ENCODE results near the gene FREM2. TPM values are rescaled to one million over a fixed set of nuclear protein-coding genes. Genes with fewer than 3 reads are reported as not detected.

The FREM2 gene
- polyA plus RNA-seq, 2 of the 4 experiments (the other 2 are of a cell fraction), result not detected

DNA sequence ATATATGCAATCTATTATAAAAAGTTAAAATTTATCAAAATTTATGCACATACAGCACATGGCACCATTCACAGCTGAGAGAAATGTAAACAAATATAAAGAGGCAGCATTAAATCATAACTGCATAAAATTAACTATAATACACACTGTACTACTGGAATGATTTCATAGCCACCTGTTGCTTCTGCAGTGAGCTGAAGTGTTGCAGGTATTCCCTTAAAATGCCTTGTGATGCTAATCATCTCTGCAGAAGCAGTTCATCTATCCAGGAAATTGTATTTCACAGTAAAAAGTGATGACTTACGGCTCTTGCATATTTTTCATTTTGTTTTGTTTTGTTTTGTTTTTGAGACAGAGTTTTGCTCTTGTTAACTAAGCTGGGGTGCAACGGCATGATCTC, 221.7 kb downstream of the FREM2 start:
- 41% methylated on average over 2 of the region's 2 CpGs for WGBS (ENCODE audit: missing lambda C conversion rate)
- Histone ChIP-seq H3K4me3 (no peak overlapping the region), H3K4me1 (no peaks in the 10 kb centered on the region), H3K9me3 (no peaks in the 10 kb centered on the region), H3K4me2 (no peak overlapping the region), H3K27ac (no peak overlapping the region)
- ATAC-seq (no peak), DNase-seq (ENCODE audit: low read depth in 1 of 2, low spot score in 1 of 2) (no peak), FAIRE-seq (no peak)
- CTCF ChIA-PET, result no interaction called here
- TF ChIP-seq, protein P1, sequence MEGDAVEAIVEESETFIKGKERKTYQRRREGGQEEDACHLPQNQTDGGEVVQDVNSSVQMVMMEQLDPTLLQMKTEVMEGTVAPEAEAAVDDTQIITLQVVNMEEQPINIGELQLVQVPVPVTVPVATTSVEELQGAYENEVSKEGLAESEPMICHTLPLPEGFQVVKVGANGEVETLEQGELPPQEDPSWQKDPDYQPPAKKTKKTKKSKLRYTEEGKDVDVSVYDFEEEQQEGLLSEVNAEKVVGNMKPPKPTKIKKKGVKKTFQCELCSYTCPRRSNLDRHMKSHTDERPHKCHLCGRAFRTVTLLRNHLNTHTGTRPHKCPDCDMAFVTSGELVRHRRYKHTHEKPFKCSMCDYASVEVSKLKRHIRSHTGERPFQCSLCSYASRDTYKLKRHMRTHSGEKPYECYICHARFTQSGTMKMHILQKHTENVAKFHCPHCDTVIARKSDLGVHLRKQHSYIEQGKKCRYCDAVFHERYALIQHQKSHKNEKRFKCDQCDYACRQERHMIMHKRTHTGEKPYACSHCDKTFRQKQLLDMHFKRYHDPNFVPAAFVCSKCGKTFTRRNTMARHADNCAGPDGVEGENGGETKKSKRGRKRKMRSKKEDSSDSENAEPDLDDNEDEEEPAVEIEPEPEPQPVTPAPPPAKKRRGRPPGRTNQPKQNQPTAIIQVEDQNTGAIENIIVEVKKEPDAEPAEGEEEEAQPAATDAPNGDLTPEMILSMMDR (IDR thresholded peaks at IDR 0.05), result no peak
- TF ChIP-seq CBX8 (IDR thresholded peaks at IDR 0.05) (no peak), TP53 (CRISPR knock-in tag; IDR thresholded peaks at IDR 0.05) (no peak), FOXS1 (CRISPR knock-in tag; IDR thresholded peaks at IDR 0.05) (no peak), CHD2 (IDR thresholded peaks at IDR 0.05; ENCODE audit: low read length, partially characterized antibody) (no peak), NR3C1 (IDR thresholded peaks at IDR 0.05) (no peak)
- TF ChIP-seq, protein P2, sequence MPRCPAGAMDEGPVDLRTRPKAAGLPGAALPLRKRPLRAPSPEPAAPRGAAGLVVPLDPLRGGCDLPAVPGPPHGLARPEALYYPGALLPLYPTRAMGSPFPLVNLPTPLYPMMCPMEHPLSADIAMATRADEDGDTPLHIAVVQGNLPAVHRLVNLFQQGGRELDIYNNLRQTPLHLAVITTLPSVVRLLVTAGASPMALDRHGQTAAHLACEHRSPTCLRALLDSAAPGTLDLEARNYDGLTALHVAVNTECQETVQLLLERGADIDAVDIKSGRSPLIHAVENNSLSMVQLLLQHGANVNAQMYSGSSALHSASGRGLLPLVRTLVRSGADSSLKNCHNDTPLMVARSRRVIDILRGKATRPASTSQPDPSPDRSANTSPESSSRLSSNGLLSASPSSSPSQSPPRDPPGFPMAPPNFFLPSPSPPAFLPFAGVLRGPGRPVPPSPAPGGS (IDR thresholded peaks at IDR 0.05), result no peak
- POLR2A ChIA-PET, result no interaction called here

DNA sequence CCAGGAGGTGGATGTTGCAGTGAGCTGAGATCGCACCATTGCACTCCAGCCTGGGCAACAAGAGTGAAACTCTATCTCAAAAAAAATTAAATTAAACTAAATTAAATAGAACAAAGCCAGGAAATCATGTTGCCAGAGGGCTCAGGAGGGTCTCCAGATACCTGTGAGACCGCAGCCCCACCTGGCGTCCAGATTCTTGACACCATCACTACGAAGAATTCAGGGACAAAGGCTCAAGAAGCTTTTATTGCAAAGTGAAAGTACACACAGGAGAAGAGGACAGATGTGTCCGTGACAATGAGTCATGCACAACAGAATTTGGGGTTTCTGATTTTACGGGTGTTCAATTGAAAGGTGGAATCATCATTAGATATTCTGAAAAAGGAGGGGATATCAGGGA, 227.2 kb downstream of the FREM2 start:
- no peak for FAIRE-seq
- POLR2A ChIA-PET, result no interaction called here
- H3K4me2 ChIP-seq, result peak overlapping the region; percentile 17; the same call in 1 of the 3 replicates
- TF ChIP-seq, protein P3, sequence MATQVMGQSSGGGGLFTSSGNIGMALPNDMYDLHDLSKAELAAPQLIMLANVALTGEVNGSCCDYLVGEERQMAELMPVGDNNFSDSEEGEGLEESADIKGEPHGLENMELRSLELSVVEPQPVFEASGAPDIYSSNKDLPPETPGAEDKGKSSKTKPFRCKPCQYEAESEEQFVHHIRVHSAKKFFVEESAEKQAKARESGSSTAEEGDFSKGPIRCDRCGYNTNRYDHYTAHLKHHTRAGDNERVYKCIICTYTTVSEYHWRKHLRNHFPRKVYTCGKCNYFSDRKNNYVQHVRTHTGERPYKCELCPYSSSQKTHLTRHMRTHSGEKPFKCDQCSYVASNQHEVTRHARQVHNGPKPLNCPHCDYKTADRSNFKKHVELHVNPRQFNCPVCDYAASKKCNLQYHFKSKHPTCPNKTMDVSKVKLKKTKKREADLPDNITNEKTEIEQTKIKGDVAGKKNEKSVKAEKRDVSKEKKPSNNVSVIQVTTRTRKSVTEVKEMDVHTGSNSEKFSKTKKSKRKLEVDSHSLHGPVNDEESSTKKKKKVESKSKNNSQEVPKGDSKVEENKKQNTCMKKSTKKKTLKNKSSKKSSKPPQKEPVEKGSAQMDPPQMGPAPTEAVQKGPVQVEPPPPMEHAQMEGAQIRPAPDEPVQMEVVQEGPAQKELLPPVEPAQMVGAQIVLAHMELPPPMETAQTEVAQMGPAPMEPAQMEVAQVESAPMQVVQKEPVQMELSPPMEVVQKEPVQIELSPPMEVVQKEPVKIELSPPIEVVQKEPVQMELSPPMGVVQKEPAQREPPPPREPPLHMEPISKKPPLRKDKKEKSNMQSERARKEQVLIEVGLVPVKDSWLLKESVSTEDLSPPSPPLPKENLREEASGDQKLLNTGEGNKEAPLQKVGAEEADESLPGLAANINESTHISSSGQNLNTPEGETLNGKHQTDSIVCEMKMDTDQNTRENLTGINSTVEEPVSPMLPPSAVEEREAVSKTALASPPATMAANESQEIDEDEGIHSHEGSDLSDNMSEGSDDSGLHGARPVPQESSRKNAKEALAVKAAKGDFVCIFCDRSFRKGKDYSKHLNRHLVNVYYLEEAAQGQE (IDR thresholded peaks at IDR 0.05), result no peak
- TF ChIP-seq CBX8 (IDR thresholded peaks at IDR 0.05) (no peak), FOSB (CRISPR knock-in tag; IDR thresholded peaks at IDR 0.05) (no peak), SMC3 (IDR thresholded peaks at IDR 0.05) (no peak), EHMT2 (IDR thresholded peaks at IDR 0.05; ENCODE audit: low read depth) (no peak)
- TF ChIP-seq, protein P4, sequence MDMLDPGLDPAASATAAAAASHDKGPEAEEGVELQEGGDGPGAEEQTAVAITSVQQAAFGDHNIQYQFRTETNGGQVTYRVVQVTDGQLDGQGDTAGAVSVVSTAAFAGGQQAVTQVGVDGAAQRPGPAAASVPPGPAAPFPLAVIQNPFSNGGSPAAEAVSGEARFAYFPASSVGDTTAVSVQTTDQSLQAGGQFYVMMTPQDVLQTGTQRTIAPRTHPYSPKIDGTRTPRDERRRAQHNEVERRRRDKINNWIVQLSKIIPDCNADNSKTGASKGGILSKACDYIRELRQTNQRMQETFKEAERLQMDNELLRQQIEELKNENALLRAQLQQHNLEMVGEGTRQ (IDR thresholded peaks at IDR 0.05), result no peak
- no peaks in the 10 kb centered on the region for H3K4me1 ChIP-seq
- H3K9me3 ChIP-seq, result no peaks in the 10 kb centered on the region
- ATAC-seq, result no peak
- DNase-seq (ENCODE audit: low read depth in 1 of 2, low spot score in 1 of 2), result no peak
- no peak overlapping the region for H3K27ac ChIP-seq
- CTCF ChIA-PET, result no interaction called here
- 27% methylated on average over 6 of the region's 6 CpGs for WGBS (ENCODE audit: missing lambda C conversion rate)
- H3K4me3 ChIP-seq, result no peak overlapping the region

DNA sequence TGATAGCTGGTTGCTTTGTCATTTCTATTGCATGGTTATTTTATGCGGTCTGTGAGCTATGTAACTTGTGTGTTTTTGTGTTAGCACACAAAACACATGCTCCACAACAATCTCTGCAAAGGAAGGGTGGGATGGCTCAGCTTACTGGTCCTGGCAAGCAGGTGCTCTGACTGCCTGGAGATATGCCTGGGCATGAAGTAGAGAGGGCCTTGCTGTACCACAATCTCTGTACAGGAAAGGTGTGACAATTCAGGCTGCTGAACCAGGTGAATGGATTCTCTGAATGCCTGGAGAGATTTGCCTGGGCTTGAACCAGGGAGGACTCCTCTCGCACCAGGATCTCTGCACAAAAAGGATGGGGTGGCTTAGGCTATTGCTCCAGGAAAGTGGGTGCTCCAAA, 234.2 kb downstream of the FREM2 start:
- H3K9me3 ChIP-seq, result no peaks in the 10 kb centered on the region
- no peak for ATAC-seq
- H3K4me2 ChIP-seq, result no peak overlapping the region
- ChIA-PET CTCF (no interaction called here), POLR2A (no interaction called here)
- FAIRE-seq, result no peak
- H3K27ac ChIP-seq, result no peak overlapping the region
- H3K4me3 ChIP-seq, result no peak overlapping the region
- H3K4me1 ChIP-seq, result no peaks in the 10 kb centered on the region
- WGBS (ENCODE audit: missing lambda C conversion rate), result 0% methylated on average over 1 of the region's 2 CpGs
- no peak for DNase-seq (ENCODE audit: low read depth in 1 of 2, low spot score in 1 of 2)
- no peak for TF ChIP-seq FOSB (CRISPR knock-in tag; IDR thresholded peaks at IDR 0.05)
- TF ChIP-seq POLR2A (IDR thresholded peaks at IDR 0.05; ENCODE audit: low read length), result no peak
- TF ChIP-seq FOXS1 (CRISPR knock-in tag; IDR thresholded peaks at IDR 0.05), result no peak
- no peak for TF ChIP-seq ZFP36 (IDR thresholded peaks at IDR 0.05; ENCODE audit: borderline replicate concordance, partially characterized antibody)
- TF ChIP-seq, protein P5, sequence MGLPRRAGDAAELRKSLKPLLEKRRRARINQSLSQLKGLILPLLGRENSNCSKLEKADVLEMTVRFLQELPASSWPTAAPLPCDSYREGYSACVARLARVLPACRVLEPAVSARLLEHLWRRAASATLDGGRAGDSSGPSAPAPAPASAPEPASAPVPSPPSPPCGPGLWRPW (IDR thresholded peaks at IDR 0.05), result no peak
- TF ChIP-seq, protein P6, sequence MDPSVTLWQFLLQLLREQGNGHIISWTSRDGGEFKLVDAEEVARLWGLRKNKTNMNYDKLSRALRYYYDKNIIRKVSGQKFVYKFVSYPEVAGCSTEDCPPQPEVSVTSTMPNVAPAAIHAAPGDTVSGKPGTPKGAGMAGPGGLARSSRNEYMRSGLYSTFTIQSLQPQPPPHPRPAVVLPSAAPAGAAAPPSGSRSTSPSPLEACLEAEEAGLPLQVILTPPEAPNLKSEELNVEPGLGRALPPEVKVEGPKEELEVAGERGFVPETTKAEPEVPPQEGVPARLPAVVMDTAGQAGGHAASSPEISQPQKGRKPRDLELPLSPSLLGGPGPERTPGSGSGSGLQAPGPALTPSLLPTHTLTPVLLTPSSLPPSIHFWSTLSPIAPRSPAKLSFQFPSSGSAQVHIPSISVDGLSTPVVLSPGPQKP (IDR thresholded peaks at IDR 0.05; ENCODE audit: low read depth, low read length), result no peak
- no peak for TF ChIP-seq CHD4 (IDR thresholded peaks at IDR 0.05; ENCODE audit: borderline replicate concordance)
